DND-41 (cell line): ENCODE data around the gene ARFRP1.
"Not testable (repeated sequence)": the region's sequence is repeated elsewhere in the genome, so short reads cannot be mapped to it uniquely, and the experiment has no call there.

ENCODE experiments used
- ATAC-seq: fragments of 200-7000 bp; cut with Tn5 transposase; 3 replicates; pipeline ENCODE4 v1.9.1; 2021; ENCODE audit warnings: low read depth; ENCODE audit not compliant: insufficient read depth
- DNase-seq: peaks from one replicate; pipeline ENCODE4 v3.0.0-alpha.2; 2020
- H2AFZ ChIP-seq: 2 replicates; pipeline ENCODE4 v1.6.0; 2012; ENCODE audit warnings: low read depth, low read length
- H3K27ac ChIP-seq: 2 replicates; pipeline ENCODE4 v1.5.1; 2012; ENCODE audit warnings: low read length, inconsistent platforms
- H3K27me3 ChIP-seq: fragments of 200-600 bp; sonication (generic); 2 replicates; pipeline ENCODE4 v1.6.0; 2012; ENCODE audit warnings: low read length, mild to moderate bottlenecking, inconsistent platforms; ENCODE audit not compliant: insufficient read depth, poor library complexity
- H3K36me3 ChIP-seq: 2 replicates; pipeline ENCODE4 v1.5.1; 2012; ENCODE audit warnings: low read length, inconsistent platforms; ENCODE audit not compliant: insufficient read depth
- H3K4me1 ChIP-seq: 2 replicates; pipeline ENCODE4 v1.5.1; 2012; ENCODE audit warnings: mild to moderate bottlenecking, low read length; ENCODE audit not compliant: insufficient read depth
- H3K4me2 ChIP-seq: 2 replicates; pipeline ENCODE4 v1.6.0; 2012; ENCODE audit warnings: mild to moderate bottlenecking, moderate library complexity, low read length, inconsistent platforms; ENCODE audit not compliant: insufficient read depth
- H3K4me3 ChIP-seq, 2 experiments: fragments of 200-600 bp in 1 of 2; shearing (Covaris generic) in 1 of 2; 2 replicates each; pipeline ENCODE4 v1.5.1; 2012 to 2016; ENCODE audit warnings: inconsistent platforms in 2 of 2, low read length in 2 of 2, mild to moderate bottlenecking in 2 of 2, low read depth in 1 of 2, moderate library complexity in 1 of 2
- H3K79me2 ChIP-seq: 2 replicates; pipeline ENCODE4 v1.6.0; 2012; ENCODE audit warnings: low read length, inconsistent platforms; ENCODE audit not compliant: insufficient read depth
- H3K9ac ChIP-seq: 2 replicates; pipeline ENCODE4 v1.6.0; 2012; ENCODE audit warnings: low read depth, mild to moderate bottlenecking, inconsistent platforms, low read length, moderate library complexity
- H3K9me3 ChIP-seq: 2 replicates; pipeline ENCODE4 v1.5.1; 2012; ENCODE audit warnings: low read length, moderate library complexity, mild to moderate bottlenecking, inconsistent platforms; ENCODE audit not compliant: insufficient read depth, severe bottlenecking
- H4K20me1 ChIP-seq: 2 replicates; pipeline ENCODE4 v1.6.0; 2012; ENCODE audit warnings: low read length; ENCODE audit not compliant: insufficient read depth
- CTCF ChIP-seq: IDR thresholded peaks from 2 replicates; pipeline ENCODE4 v1.5.1; 2012; ENCODE audit warnings: borderline replicate concordance, low read length, moderate library complexity, mild to moderate bottlenecking; ENCODE audit not compliant: poor library complexity, severe bottlenecking; ENCODE audit errors: extremely low read depth
- EZH2 ChIP-seq: IDR thresholded peaks from 3 replicates; pipeline ENCODE4 v1.6.1; 2012; ENCODE audit warnings: borderline replicate concordance, low read depth, mild to moderate bottlenecking, moderate library complexity, low read length, inconsistent platforms; ENCODE audit not compliant: severe bottlenecking

ARFRP1 gene

GRCh38 chr20:63732118-63733095 lies 24.6 kb upstream of the ARFRP1 start:
- Histone ChIP-seq H3K9me3 (no peaks in the 10 kb centered on the region), H3K27ac (no peak overlapping the region), H3K4me1 (peaks cover 43% of the 10 kb centered on the region), H3K27me3 (no peaks in the 10 kb centered on the region), H3K79me2 (peaks cover 56% of the 10 kb centered on the region), H2AFZ (no peak overlapping the region), H3K4me2 (no peak overlapping the region), H4K20me1 (peaks cover 51% of the 10 kb centered on the region), H3K9ac (no peak overlapping the region), H3K36me3 (peaks cover 82% of the 10 kb centered on the region), H3K4me3 (no peak overlapping the region)
- no peak for DNase-seq
- TF ChIP-seq EZH2: no peak
- TF ChIP-seq CTCF: no peak
- ATAC-seq: no peak

GRCh38 chr20:63731410-63731809 lies 23.6 kb upstream of the ARFRP1 start:
- TF ChIP-seq EZH2 (no peak), CTCF (no peak)
- ATAC-seq (no peak), DNase-seq (no peak)
- H3K9ac ChIP-seq: peak overlapping the region; percentile 28
- H3K4me3 ChIP-seq: peak overlapping the region in 1 of 2 experiments; percentile 1; a peak in 1 of 4 replicates
- H3K27me3 ChIP-seq: no peaks in the 10 kb centered on the region
- peak overlapping the region; percentile 46 for H3K4me2 ChIP-seq
- no peaks in the 10 kb centered on the region for H3K9me3 ChIP-seq
- peaks cover 53% of the 10 kb centered on the region for H3K4me1 ChIP-seq
- H3K36me3 ChIP-seq: peaks cover 78% of the 10 kb centered on the region
- H2AFZ ChIP-seq: no peak overlapping the region
- H3K27ac ChIP-seq: peak overlapping the region; percentile 84
- peaks cover 51% of the 10 kb centered on the region for H4K20me1 ChIP-seq
- H3K79me2 ChIP-seq: peaks cover 66% of the 10 kb centered on the region

- H3K27me3 ChIP-seq, H3K4me2 ChIP-seq, H2AFZ ChIP-seq, H3K9me3 ChIP-seq, DNase-seq, H3K4me3 ChIP-seq, ATAC-seq: not testable (repeated sequence)
- peaks cover 44% of the 10 kb centered on the region for H4K20me1 ChIP-seq
- H3K36me3 ChIP-seq: peaks cover 72% of the 10 kb centered on the region
- H3K79me2 ChIP-seq: peaks cover 75% of the 10 kb centered on the region
- H3K9ac ChIP-seq: peak overlapping the region; percentile 26; the same call in 1 of the 2 replicates
- peak overlapping the region; percentile 84 for H3K27ac ChIP-seq
- peaks cover 53% of the 10 kb centered on the region for H3K4me1 ChIP-seq
Measured at GRCh38 chr20:63730189-63730733, 22.5 kb upstream of the ARFRP1 start.

- Histone ChIP-seq H3K9me3 (peaks cover 17% of the 10 kb centered on the region), H3K79me2 (peaks cover 78% of the 10 kb centered on the region), H3K36me3 (peaks cover 73% of the 10 kb centered on the region), H3K4me1 (peaks cover 17% of the 10 kb centered on the region)
- not testable (repeated sequence) for H3K9ac ChIP-seq, H4K20me1 ChIP-seq, ATAC-seq, H3K27ac ChIP-seq, H2AFZ ChIP-seq, H3K27me3 ChIP-seq, H3K4me2 ChIP-seq, H3K4me3 ChIP-seq, DNase-seq
Measured at GRCh38 chr20:63722967-63723622, 15.3 kb upstream of the ARFRP1 start.
